Daoy (cell line): Measurements from ENCODE around the gene CEP162. TPM values are rescaled to one million over a fixed set of nuclear protein-coding genes. Genes with fewer than 3 reads are reported as not detected.
"Not testable (repeated sequence)": the region's sequence is repeated elsewhere in the genome, so short reads cannot be mapped to it uniquely, and the experiment has no call there.

ENCODE experiments used
- DNase-seq: peaks from one replicate; pipeline ENCODE4 v3.0.0-alpha.2; 2015; ENCODE audit warnings: low read depth
- total RNA-seq: library from RNA; depleted of rRNA; stranded (reverse); fragments of >200 nt; shearing (Covaris generic); gene quantifications from 2 replicates; pipeline ENCODE4 v1.2.3, GENCODE V29; 2014

CEP162 gene
- total RNA-seq, 1 experiment from 2014 or later, result 12.1 TPM

DNA sequence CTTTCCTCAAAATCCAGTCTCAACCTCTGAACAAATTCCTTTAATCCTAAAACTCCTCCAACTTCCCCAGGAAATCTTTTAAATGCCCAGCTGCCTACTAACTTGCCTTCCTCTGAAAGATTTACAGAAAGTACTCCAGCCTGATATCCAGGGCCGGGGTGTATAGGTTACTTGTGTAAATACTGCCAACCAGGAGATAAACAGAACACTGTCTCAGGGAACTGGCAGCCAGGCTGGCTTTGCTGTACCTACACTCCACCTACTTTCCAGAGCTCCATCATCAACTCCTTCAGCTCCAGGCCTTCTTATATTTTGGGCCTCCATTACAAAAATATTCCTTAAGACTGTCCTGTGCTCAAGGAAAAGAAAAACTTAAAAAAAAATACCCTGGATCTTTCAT lies 85.9 kb downstream of the CEP162 start:
- DNase-seq, result no peak

DNA sequence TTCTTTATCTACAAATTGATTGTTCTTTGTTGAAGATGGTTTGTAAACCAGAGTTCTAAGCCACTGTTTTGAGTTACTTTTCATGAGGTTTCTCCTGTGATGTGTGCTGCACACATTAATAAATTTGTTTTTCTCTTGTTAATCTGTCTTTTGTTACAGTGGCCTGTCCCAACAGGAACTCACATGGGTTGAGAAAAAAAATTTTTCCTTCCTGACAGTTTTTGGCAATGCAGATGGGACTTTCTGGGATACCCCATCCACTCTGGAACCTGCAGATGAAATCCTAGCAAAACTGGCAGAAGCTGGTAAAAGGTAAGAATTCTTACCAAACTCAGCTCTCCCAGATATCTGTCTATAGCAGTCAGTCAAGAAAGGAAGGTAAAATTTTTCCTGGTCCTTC lies 88.1 kb downstream of the CEP162 start:
- DNase-seq, result no peak

DNA sequence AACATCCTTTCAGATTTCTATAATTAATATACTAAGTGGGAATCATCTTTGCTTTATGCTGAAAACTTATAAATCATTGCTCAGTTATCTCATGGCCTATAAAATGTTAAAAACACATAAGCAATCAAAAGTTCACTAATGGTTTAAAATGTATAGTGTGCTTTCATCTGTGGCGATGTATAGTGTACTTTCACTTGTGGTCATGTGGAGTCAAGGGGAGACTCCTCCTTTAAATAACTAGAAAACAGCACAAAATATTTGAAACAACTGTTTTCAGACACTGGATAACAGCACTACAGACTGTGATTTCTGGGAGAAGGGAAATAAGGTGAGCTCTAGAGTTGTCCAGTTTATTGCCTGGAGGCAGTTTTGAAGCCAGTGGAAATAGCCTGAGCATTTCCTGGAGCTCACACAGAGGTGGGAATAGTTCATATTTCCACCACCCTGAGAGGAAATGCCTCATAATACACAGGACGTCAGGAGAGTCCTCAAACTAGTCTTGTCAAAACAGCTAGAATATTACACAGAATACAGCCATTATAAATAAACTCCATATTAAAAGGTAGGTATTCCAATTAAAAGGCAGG lies 89.4 kb downstream of the CEP162 start:
- DNase-seq, result peak; percentile 10

DNA sequence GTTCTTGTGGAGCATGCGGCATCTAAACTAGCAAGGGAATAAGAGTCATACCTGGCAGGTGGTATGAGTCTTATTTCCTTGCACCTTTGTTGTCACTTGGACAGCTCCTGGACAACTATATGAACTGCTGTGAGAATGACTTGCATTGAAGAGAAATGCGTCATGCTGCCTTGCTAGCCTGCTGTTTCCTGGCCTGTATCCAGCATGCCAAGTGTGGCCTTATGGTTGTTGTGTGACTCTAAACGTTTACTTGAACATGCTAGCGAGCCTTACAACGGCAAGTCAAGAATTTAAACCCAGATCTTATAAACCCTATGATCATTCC lies 90.4 kb downstream of the CEP162 start:
- peak; percentile 70 for DNase-seq

DNA sequence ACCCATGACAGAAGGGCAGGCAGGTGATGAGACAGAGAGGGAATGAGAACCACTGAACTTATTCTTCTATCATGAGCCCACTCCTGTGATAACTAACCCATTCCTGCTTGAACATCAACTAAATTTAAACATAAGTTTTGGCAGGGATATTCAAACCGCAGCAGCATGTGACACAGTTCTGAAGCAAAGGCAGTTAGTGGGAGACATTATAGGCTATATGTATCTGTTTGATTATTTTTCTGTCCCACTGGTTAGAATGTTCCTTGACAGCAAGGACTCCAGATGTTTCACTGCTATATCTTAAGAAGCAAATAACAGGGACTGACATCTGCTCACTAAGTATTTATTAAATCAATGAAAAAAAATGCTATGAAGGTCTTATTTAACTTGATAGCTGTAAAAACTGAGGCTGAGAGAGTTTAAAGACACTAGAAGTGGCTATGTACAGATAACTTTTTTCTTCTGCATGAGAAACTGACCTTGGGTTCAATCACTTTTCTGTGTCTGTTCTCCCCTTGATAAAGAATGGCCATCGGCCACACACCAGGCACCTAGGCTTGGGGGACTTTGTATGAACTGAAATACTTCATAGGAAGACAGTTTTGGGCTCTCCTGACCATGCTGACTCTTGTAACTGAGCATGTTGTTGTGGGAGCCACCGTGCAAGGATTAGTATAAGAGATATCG lies 90.9 kb downstream of the CEP162 start:
- DNase-seq, result no peak

DNA sequence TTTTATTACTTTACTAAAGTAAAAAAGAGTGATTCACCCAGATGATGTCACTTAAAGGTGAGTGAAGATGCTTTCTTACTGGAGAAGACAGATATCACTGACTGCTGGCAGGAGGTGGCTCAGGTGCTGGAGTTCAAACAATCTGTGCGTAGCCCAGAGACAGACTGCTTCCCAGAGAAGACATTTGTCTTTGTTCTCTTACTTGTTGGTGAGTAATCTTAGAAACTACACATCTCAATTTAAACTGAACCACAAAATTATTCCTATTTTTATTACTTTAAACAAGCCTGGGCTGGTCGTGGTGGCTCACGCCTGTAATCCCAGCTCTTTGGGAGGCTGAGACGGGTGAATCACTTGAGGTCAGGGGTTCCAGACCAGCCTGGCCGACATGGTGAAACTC lies 92.2 kb downstream of the CEP162 start:
- DNase-seq, result no peak

DNA sequence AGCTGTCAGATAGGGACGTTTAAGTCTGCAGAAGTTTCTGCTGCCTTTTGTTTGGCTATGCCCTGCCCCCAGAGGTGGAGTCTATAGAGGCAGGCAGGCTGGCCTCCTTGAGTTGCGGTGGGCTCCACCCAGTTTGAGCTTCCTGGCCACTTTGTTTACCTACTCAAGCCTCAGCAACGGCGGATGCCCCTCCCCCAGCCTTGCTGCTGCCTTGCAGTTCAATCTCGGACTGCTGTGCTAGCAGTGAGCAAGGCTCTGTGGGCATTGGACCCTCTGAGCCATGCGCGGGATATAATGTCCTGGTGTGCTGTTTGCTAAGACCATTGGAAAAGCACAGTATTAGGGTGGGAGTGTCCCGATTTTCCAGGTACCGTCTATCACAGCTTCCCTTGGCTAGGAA lies 94.1 kb downstream of the CEP162 start:
- not testable (repeated sequence) for DNase-seq

DNA sequence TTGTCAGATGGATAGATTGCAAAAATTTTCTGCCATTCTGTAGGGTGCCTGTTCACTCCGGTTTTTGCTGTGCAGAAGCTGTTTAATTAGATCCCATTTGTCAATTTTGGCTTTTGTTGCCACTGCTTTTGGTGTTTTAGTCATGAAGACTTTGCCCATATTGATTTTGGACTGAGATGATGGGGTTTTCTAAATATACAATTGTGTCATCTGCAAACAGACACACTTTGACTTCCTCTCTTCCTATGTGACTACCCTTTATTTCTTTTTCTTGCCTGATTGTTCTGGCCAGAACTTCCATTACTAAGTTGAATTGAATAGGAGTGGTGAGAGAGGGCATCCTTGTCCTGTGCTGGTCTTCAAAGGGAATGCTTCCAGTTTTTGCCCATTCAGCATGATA lies 97.9 kb downstream of the CEP162 start:
- DNase-seq, result not testable (repeated sequence)

DNA sequence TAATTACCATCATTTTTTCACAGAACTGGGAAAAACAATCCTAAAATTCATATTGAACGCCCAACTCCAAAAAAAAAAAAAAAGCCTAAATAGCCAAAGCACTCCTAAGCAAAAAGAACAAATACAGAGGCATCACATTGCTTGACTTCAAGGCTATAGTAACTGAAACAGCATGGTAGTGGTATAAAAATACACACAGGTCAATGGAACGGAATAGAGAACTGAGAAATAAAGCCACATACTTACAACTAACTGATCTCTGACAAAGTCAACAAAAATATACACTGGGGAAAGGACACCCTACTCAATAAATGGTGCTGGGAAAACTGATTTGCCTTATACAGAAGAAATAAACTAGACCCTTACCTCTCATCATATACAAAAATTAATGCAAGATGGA lies 104.3 kb downstream of the CEP162 start:
- no peak for DNase-seq

DNA sequence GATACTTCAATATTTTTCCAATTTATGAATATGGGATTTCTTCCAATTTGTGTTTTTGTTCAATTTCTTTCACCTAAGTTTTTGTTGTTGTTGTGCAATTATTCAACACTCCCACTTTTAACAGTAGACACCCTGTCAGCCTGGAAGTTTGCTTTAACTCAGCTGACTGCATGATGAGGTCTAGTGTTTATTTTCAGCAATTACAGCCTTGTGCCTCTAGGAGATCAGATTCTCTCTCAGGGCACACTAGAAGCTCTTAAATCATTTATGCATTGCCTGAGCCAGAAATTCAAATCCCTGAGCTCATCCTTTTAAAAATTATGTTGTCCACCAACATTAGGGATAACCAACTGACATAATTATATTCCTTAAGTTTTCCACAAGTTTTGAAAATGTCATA lies 108.2 kb downstream of the CEP162 start:
- no peak for DNase-seq

DNA sequence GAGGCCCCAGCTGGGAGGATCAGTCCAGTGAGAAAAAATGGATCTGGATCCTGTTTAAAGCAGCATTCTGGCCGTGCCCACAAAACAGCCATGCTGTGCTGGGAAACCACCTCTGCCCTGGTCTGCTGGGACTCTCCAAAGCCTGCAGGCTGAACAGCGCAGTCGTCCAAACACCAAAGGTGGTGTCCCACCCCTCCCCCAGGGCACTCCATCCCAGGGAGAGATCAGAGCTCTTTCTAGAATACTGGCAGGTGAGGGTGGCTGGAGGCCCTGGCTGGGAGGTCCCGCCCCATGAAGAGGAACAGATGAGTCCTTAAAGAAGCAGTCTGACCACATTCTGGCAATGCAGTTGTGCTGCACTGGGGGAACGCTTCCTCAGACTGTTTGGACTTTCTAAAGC lies 109.3 kb downstream of the CEP162 start:
- DNase-seq, result no peak

DNA sequence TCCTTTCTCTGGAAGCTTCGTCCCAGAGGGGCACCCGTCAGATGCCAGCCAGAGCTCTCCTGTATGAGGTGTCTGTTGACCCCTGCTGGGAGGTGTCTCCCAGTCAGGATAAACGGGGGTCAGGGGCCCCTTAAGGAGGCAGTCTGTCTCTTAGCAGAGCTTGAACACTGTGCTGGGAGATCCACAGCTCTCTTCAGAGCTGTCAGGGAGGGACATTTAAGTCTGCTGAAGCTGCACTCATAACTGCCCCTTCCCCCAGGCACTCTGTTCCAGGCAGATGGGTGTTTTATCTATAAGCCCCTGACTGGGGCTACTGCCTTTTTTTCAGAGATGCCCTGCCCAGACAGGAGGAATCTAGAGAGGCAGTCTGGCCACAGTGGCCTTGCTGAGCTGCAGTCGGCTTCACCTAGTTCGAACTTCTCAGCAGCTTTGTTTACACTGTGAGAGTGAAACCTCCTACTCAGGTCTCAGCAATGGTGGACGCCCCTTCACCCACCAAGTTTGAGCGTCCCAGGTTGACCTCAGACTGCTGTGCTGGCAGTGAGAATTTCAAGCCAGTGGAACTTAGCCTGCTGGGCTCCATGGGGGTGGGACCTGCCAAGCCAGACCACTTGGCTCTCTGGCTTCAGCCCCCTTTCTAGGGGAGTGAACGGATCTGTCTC lies 112.4 kb downstream of the CEP162 start:
- not testable (repeated sequence) for DNase-seq

DNA sequence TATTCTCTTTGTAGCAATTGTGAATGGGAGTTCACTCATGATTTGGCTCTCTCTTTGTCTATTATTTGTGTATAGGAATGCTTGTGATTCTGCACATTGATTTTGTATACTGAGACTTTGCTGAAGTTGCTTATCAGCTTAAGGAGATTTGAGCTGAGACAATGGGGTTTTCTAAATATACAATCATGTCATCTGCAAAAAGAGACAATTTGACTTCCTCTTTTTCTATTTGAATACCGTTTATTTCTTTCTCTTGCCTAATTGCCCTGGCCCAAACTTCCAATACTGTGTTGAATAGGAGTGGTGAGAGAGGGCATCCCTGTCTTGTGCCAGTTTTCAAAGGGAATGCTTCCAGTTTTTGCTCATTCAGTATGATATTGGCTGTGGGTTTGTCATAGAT lies 116.1 kb downstream of the CEP162 start:
- not testable (repeated sequence) for DNase-seq

DNA sequence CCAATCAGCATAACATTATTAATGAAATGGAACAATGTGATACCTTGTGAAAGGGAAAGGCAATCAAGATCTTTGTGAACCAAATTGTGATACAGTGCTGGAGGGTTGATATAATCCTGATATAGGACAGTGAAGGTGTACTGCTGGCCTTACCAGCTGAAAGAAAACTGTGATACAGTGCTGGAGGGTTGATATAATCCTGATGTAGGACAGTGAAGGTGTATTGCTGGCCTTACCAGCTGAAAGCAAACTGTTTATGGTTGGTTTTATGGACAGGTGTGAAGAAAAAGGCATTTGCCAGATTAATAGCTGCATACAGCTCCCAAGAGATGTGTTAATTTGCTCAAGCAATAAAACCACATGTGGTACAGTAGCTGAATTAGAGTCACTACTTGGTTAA lies 119.9 kb downstream of the CEP162 start:
- no peak for DNase-seq

DNA sequence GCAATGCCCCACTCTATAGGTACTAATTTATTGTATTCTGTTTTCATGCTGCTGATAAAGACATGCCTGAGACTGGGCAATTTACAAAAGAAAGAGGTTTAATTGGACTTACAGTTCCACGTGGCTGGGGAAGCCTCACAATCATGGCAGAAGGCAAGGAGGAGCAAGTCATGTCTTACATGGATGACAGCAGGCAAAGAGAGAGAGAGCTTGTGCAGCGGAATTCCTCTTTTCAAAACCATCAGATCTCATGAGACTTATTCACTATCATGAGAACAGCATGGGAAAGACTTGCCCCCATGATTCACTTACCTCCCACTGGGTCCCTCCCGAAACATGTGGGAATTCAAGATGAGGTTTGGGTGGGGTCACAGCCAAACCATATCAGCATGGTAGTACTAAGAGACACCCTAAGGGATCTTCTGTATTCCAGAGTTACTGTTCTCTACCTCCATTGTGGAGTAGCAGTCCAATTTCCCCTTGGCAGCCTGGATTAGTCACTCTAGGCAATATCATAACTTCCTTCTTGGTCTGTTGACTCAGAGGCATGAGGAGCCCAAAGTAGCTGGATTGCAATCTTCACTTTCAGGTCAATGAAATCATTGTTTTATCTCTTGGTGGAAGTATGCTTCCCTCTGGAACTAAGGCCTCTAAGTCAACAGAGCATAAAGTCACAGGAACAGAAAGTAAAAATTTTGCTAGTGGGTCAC lies 122.1 kb downstream of the CEP162 start:
- peak; percentile 26 for DNase-seq

DNA sequence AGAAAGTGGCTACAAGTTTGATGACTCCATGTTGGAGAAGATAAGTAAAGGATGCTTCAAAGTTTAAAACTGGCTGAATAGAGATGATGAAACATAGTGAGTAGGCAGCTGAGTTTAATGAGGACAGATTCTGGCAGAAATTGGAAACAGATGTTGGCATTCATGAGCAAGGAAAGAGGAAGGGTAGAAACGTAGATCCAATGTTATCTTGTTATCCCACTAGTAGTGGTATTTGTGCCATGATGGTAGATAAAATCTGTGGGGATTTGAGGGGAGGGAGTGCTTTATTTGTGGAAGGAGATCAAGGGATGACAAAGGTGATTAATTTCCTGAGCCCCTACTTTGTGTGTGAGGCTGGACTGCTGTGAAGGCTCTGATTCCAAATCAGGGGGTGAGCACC lies 124.4 kb downstream of the CEP162 start:
- no peak for DNase-seq

DNA sequence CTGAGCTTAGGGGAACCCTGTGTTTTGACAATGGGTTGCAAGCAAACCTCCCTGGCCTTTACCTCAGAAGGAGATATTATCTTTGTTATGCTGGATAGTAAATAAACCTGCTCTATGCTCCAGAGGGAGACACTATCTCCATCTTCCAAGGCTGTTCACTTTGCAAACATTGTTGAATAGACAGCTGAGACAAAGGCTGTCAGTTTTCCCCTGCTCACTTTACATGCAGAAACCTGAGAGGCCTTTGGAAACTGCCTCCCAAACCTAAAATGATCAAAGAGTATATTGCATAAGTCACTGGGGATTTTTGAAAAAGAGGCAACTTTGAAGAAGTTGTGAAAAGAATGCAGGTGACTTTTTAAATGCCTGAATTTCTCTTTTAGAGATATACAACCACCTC lies 132.3 kb downstream of the CEP162 start:
- DNase-seq, result no peak

DNA sequence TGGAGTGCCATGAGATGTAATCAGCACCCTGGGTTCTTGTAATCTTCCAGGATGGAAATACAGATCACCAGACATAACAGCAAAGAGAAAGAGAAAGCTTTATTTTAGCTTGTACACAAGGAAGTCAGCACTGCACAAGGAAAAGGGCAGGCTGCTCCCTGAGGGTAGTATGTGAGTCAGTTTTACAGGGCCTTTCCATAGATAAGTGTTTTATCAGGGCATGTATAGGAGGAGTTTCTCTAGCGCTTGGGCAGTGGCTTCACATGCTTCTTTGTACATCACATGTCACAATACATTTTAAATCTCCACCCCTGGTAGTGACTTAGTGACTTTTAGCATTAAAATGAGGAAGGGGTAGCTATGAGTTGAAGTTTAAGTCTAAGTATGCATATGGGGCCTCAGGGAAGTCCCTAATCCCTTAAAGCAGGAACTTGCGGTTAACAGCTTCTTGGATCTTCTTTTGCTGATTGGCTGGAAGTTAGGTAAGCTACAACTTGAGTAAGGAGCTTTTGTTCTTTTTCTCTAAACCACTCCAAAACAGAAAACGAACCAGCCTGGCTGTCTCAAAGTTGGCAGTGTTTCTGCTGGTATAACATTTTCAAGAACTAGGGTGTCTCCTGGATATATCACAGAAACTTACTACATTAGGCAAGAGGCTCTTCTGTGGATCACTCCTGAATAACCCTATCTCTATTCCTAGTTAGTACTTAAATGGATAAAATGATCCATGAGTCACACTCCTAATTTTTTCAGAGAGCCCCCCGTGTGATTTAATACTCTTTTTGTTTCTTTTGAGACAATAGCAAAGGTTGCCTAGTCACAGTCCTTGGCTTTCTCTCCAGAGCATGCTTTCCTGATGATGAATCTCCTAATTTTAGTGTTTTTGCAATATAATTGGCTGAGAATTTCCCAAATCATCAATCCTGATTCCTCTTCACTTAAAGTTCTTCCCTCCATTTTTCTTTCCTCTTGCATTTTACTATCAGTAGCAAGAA lies 133.7 kb downstream of the CEP162 start:
- peak; percentile 19 for DNase-seq

DNA sequence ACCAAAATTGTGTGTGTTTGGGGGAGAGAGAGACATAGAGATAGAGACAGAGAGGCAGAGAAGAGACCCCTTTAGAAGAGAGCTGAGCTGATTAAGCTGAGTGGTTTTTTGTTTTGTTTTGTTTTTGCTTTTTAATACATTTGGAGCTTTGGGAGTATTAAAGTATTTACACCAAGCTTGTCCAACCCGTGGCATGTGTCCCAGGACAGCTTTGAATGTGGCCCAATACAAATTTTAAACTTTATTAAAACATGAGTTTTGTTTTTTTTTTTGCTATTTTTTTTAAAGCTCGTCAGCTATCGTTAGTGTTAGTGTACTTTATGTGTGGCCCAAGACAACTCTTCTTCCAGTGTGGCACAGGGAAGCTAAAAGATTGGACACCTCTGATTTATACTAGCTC lies 137.9 kb downstream of the CEP162 start:
- DNase-seq, result no peak

DNA sequence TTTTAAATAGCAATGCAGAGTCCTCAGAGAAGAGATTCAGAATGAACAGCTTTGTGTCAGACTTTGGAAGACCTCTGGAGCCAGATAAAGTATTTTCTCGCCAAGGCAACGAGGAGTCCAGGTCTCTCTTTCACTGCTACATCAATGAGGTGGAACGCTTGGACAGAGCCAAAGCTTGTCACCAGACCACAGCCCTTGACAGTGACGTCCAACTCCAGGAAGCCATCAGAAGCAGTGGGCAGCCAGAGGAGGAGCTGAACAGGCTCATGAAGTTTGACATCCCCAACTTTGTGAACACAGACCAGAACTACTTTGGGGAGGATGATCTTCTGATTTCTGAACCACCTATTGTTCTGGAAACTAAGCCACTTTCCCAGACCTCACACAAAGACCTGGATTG lies 138.4 kb downstream of the CEP162 start:
- no peak for DNase-seq

DNA sequence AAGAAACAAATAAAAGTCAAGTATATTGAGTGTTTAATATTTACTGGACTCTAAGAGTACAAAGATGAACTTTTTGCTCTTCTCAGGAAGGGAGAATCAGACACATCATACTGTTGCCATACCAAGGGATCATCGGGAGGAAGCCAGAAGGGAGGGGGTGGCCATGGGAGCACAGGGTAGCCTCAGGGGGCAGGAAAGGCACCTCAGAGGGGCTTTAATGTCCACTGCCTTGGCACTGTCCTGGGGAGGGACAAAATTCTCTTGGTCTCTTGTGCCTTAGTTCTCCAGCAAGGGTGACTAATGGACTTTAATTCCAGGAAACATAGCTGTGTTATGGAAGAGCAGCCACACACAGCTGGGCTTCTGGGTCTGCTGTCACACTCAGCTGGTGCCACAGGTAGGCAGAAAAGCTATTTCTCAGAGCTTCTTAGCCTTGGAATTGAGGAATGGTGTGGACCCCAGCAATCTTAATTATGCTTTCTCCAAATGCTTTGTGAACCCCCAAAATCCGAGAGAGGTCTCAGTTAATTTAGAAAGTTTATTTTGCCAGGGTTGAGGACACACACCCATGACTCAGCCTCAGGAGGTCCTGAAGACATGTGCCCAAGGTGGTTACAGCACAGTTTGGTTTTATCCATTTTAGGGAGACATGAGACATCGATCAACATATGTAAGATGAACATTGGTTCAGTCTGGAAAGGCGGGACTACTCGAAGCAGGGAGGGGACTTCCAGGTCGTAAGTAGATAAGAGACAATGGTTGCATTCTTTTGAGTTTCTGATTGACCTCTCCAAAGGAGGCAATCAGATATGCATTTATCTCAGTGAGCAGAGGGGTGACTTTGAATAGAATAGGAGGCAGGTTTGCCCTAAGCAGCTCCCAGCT lies 140.7 kb downstream of the CEP162 start:
- no peak for DNase-seq
